ENCODE data around the gene SH2D3C. TPM values are rescaled to one million over a fixed set of nuclear protein-coding genes. Genes with fewer than 3 reads are reported as not detected.

The SH2D3C gene
- polyA plus RNA-seq, 1 donor from 2014 or later: 14.5 TPM

DNA sequence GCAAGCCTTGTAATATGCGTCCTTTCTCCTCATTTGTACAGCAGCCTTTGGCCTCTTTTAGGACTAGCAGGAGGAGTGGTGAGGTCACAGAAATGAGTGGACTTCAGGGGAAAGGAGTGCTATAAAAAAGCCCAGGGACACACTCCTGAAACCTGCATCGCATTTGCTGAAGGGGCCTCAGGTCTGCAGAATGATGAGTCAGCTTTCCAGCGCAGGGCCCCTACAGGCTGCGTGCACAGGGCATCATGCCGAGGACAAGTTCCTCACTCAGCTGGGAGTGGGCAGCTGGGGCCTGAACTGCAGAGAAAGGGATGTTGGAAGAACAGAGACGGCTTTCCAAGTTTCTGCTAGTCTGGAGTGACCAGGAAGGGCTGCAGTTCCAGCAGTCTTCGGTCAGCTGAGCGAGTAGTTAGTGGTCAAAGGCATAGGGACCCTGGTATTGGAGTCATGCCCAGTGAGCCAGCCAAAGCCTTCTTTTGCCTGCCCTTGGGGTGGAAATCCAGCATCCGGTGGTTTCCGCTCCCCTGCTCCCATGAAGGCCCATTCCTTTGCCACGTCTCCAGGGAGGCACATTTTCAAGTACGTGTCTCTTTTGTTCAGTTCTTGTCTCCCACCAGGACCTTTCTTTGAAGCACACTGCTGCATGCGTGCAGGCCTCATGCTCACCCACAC lies 89.0 kb downstream of the SH2D3C start:
- Histone ChIP-seq H3K4me3 (ENCODE audit: low read length) (no peak overlapping the region), H3K36me3 (ENCODE audit: insufficient read depth, low read length) (no peaks in the 10 kb centered on the region), H3K4me2 (ENCODE audit: low read length) (no peak overlapping the region), H2AFZ (ENCODE audit: low read depth, low read length) (no peak overlapping the region), H4K20me1 (ENCODE audit: insufficient read depth) (peaks cover 3% of the 10 kb centered on the region), H3K27me3 (ENCODE audit: insufficient read depth, low read depth, low read length) (no peaks in the 10 kb centered on the region), H3K9me3 (ENCODE audit: low read length) (no peaks in the 10 kb centered on the region), H3K9me2 (ENCODE audit: insufficient read depth, low read length) (no peaks in the 10 kb centered on the region), H3K9ac (ENCODE audit: low read length) (no peak overlapping the region), H3K79me2 (replicated peaks; ENCODE audit: insufficient read depth, low read length) (no peaks in the 10 kb centered on the region), H3F3A (ENCODE audit: insufficient read depth, low read length, poor library complexity, severe bottlenecking) (no peaks in the 10 kb centered on the region), H3K27ac (ENCODE audit: low read length) (no peak overlapping the region)
- TF ChIP-seq POLR2AphosphoS5 (IDR thresholded peaks at IDR 0.05): no peak
- TF ChIP-seq, protein P1, sequence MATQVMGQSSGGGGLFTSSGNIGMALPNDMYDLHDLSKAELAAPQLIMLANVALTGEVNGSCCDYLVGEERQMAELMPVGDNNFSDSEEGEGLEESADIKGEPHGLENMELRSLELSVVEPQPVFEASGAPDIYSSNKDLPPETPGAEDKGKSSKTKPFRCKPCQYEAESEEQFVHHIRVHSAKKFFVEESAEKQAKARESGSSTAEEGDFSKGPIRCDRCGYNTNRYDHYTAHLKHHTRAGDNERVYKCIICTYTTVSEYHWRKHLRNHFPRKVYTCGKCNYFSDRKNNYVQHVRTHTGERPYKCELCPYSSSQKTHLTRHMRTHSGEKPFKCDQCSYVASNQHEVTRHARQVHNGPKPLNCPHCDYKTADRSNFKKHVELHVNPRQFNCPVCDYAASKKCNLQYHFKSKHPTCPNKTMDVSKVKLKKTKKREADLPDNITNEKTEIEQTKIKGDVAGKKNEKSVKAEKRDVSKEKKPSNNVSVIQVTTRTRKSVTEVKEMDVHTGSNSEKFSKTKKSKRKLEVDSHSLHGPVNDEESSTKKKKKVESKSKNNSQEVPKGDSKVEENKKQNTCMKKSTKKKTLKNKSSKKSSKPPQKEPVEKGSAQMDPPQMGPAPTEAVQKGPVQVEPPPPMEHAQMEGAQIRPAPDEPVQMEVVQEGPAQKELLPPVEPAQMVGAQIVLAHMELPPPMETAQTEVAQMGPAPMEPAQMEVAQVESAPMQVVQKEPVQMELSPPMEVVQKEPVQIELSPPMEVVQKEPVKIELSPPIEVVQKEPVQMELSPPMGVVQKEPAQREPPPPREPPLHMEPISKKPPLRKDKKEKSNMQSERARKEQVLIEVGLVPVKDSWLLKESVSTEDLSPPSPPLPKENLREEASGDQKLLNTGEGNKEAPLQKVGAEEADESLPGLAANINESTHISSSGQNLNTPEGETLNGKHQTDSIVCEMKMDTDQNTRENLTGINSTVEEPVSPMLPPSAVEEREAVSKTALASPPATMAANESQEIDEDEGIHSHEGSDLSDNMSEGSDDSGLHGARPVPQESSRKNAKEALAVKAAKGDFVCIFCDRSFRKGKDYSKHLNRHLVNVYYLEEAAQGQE (IDR thresholded peaks at IDR 0.05; ENCODE audit: borderline replicate concordance): no peak
- TF ChIP-seq EP300 (conservative IDR thresholded peaks at IDR 0.05; ENCODE audit: poor library complexity, severe bottlenecking): no peak
- no peak for TF ChIP-seq SMC3 (conservative IDR thresholded peaks at IDR 0.05; ENCODE audit: poor library complexity)

Other genes with a start within 250 kb of the SH2D3C start
- gene STXBP1, start 166.4 kb downstream of the SH2D3C start, polyA plus RNA-seq: 42.5 and 66.2 TPM in 2 replicates
- 1.3 and 1.6 TPM in 2 replicates for gene CFAP157, start 71.7 kb downstream of the SH2D3C start, polyA plus RNA-seq
- gene PTRH1, start 63.0 kb downstream of the SH2D3C start, polyA plus RNA-seq: 20.0 and 21.9 TPM in 2 replicates
- 0.11 and 0.26 TPM in 2 replicates for gene TTC16, start 62.6 kb downstream of the SH2D3C start, polyA plus RNA-seq
- gene TOR2A, start 43.4 kb downstream of the SH2D3C start, polyA plus RNA-seq: 54.1 and 59.7 TPM in 2 replicates
- gene CDK9, start 7.4 kb upstream of the SH2D3C start, polyA plus RNA-seq: 195 and 253 TPM in 2 replicates
- gene FPGS, start 24.2 kb upstream of the SH2D3C start, polyA plus RNA-seq: 38.4 and 60.5 TPM in 2 replicates
- gene ENG, start 76.0 kb upstream of the SH2D3C start, polyA plus RNA-seq: 0.10 TPM in 1 of 2 replicates, not detected in the other
- 105 and 137 TPM in 2 replicates for gene AK1, start 99.0 kb upstream of the SH2D3C start, polyA plus RNA-seq
- 44.2 and 59.3 TPM in 2 replicates for gene ST6GALNAC6, start 120.9 kb upstream of the SH2D3C start, polyA plus RNA-seq
- gene ST6GALNAC4, start 138.4 kb upstream of the SH2D3C start, polyA plus RNA-seq: 4.8 and 5.9 TPM in 2 replicates
- gene PIP5KL1, start 152.1 kb upstream of the SH2D3C start, polyA plus RNA-seq: 3.4 and 5.2 TPM in 2 replicates
- gene DPM2, start 159.2 kb upstream of the SH2D3C start, polyA plus RNA-seq: 30.5 and 44.9 TPM in 2 replicates
- 6.7 and 18.5 TPM in 2 replicates for gene EEIG1, start 202.3 kb upstream of the SH2D3C start, polyA plus RNA-seq